Esophagus mucosa (tissue), 1 donor: ENCODE data around the gene RPL13. TPM values are rescaled to one million over a fixed set of nuclear protein-coding genes. Genes with fewer than 3 reads are reported as not detected.
A peak's percentile ranks its signal among the peaks of the same experiment; 100 is the strongest.
"Not testable (repeated sequence)": the region's sequence is repeated elsewhere in the genome, so short reads cannot be mapped to it uniquely, and the experiment has no call there.

Experiments
- ATAC-seq: fragments of 200-7000 bp; cut with Tn5 transposase; one replicate; pipeline ENCODE4 v1.9.1; 2020
- total RNA-seq: library from RNA; stranded (reverse); gene quantifications from one replicate; pipeline ENCODE4 v1.2.4, GENCODE V29; 2023
- donor health status: DM: yes; HTN: yes; CAD: no.

RPL13 gene
- total RNA-seq, 1 donor from 2014 or later = 2,146 TPM

DNA sequence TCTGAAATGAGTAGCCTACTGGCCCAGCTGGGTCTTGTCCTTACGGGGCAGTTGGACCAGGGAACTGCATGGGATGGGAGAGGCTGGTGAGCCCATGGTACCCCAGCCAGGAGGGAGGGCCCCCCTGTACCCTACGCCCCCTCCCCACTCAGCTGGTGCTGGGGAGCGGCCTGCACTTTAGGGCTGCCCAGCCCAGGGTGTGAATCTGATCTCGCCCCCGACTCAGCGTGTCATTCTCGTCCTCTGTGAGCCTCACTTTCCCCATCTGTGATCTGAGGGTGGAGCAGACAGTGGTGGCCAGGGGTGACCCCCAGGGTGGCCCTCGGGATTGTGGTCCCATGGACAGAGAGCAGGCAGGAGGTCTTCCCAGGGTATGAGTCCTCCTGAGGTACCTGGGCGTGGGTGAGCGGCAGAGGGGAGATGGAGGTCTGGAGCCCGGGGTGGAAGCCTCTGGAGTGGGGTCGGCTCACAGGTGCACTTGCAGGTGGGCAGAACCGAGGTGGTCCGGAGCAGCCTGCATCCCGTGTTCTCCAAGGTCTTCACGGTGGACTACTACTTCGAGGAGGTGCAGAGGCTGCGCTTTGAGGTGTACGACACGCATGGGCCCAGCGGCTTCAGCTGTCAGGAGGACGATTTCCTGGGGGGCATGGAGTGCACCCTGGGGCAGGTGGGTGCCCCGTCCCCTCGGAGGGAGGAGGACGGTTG, 16.7 kb downstream of the RPL13 start:
- ATAC-seq = peak; percentile 3

DNA sequence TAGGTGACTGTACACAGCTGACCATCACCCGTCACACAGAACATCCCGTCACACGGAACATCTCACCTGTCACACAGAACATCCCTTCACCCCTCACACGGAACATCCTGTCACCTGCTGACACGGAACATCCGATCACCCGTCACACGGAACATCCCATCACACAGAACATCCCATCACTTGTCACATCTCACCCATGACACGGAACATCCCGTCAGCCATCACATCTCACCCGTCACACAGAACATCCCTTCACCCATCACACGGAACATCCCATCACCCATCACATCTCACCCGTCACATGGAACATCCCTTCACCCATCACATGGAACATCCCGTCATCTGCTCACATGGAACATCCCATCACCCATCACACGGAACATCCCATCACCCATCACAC, 18.9 kb downstream of the RPL13 start:
- ATAC-seq = no peak

DNA sequence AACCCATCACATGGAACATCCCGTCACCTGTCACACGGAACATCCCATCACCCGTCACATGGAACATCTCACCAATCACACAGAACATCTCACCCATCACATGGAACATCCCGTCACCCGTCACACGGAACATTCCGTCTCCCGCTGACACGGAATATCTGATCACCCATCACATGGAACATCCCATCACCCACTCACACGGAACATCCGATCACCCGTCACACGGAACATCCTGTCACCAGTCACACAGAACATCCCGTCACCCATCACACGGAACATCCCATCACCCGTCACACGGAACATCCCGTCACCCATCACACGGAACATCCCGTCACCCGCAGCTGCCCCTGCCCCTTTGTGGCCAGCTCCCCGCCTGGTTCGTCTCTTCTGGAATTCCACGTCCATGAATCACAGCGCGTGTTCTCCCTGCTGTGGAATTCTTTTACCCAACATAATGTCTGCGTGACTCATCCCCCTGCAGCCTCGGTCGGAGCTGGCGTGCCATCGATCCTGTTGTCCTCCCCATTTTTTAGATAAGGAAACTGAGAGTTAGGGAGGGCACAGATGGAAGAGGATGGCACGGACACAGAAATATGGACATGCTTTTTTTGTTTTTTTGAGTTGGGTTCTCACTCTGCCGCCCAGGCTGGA, 20.7 kb downstream of the RPL13 start:
- no peak for ATAC-seq

DNA sequence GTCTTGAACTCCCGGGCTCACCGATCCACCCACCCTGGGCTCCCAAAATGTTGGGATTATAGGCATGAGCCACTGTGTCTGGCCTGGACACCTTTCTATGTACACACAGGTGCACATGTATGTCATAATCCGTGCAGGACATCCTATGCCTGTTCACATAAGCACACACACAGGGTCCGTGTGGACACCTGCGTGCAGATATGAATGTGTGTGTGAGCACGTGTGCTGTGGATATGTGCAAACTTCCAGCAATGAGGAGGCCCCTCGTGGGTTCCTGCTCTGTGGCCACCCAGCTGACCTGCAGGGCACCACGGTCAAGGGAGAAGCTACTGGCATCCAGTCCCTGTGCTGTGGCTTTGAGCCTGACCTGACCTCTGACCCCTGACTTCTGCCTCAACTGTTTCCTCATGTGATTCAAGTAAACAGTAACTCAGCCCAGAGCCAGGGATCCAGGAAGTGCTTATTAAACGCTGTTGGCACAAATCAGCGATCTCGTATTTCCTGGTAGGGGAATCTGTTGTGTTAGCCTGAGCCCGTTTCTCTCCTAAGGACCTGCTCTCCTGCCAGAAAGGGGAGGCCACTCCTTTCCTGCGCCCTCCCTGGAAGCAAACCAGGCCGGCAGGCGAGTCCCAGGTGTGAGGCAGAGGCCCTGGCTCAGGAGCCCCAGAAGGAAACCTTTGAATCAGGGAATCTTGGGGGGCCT, 21.5 kb downstream of the RPL13 start:
- peak; percentile 76 for ATAC-seq

DNA sequence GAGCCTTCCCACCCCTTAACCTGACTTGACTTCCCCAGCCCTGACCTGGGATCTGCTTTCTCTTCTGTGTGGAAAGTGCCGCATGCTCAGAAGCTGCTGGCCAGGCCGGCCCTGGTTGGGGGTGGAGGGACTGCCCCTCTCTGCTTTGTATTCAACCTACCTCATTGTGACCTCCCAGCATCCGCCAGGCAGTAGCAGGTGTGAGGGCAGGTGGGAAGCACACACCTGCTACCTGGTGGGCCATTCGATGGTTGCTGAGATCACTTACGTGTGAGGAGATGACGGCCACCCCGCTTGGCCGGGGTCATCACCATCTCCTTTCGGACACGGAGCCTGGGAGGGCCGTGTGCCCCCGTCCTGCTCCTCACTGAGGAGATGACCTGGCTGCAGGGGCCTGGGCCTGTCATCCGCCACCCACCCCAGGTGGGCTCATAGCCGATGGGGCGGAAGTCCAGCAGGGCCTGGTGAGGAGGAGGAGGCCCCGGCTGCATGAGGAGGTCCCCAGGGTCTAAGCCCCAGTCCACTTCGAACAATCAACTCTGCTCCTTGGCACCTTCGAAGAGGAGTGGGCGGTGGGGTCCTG, 22.2 kb downstream of the RPL13 start:
- no peak for ATAC-seq

DNA sequence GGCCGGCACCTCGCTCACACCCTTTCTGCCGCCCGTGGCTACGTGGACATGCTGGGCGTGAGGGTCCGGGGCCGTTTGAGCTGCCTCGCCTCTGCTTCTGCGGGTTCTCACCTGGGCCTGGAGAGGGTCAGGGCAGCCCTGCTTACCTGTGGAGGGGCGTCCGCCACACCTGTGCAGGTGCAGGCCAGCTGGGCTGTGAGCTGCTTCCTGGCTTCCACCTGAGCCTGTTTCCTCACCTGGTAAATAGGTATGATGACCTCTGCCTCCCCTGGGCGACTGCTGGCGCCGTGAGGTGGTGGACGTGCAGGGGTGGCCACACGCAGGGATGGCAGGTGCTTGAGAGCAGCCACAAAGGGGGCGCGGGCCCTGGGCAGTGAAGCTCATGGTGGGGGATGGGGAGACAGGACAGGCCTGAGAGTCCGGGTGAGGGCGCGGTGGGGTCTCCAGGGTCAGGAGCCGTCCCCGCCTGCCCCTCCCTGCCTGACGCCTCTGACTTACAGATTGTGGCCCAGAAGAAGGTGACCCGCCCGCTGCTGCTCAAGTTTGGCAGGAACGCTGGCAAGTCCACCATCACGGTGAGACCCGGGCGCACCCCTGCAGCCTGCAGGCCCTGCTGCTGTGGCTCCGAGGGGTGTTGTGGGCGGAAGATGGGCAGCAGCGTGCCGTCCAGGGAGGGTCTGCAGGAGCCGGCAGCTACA, 22.9 kb downstream of the RPL13 start:
- no peak for ATAC-seq

DNA sequence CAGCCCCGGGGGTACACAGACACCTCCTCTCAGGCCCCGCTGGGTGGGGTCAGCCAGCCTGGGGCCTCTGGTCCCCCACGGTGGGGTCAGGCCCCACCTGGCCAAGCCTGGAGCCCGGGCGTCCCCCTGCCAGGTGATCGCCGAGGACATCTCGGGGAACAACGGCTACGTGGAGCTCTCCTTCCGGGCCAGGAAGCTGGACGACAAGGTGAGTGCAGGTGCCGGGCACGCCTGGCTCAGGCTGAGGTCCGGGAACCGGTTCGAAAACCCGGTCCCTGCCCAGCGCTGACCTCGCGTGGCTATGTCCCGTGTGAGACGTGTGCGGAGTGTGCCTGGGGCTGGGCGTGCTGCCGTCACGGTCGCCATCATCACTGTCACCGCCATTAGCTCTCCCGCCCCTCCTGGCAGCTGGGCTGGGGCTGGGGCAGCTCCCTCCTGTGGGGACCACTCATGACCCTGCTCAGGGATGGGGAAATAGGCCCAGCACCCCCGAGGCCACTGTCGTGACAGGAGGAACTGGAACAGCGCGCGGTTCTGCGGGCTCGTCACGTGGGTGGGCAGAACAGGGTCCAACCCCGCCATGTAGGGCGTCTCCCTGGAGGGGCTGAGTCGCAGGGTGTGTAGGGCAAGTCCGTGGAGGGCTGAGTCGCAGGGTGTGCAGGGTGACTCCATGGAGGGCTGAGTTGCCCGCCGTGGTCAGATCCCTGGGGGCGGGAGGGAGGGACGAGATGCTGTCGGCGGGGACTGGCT, 23.6 kb downstream of the RPL13 start:
- no peak for ATAC-seq

DNA sequence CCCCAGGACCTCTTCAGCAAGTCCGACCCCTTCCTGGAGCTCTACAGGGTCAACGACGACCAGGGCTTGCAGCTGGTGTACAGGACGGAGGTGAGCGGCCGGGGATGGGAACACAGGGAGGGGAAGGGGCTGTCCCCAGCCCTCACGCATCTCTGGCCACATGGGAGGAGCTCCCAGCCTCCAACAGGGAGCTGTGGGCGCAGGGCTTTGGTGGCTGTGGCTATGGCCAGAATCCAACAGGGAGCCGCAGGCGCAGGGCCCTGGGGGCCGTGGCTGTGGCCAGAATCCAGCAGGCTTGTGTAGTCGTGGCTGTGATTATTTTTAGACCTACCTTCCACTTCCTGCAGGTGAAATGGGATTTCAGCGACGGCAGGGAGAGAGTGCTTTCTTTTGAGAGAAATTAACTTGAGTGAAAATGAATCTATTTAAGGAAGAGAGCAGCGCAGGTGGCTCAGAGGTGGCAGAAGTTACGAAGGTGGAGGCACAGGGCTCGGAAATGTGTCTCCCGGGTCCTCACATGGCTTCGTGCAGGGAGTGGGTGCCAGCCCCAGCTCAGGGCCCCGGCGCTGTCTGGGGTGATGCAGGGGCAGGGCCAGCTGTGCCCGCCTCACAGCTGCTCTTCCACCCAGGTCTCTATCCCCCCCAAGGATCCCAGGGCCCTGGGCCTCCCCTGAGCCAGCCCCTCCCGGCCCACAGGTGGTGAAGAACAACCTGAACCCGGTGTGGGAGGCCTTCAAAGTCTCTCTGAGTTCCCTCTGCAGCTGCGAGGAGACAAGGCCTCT, 24.5 kb downstream of the RPL13 start:
- no peak for ATAC-seq

DNA sequence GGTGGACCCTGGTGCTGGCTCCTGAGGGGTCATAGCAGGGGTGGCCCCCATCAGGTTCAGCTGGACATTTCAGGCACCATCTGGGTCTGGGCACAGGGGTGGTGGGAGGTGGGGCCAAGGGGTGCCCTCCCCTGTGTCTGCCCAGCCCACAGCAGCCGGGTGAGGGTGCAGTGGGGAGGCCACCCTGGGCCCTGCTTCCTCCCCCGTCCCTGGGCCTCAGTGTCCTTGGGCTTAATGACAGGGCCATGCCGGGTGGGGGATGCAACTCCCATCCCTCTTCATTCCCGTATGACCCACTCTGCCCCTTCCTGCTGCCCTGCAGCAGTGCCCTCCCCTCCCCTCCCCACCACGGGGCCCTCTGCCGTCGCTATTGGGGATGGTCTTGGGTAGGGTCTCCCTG, 25.7 kb downstream of the RPL13 start:
- ATAC-seq = no peak

DNA sequence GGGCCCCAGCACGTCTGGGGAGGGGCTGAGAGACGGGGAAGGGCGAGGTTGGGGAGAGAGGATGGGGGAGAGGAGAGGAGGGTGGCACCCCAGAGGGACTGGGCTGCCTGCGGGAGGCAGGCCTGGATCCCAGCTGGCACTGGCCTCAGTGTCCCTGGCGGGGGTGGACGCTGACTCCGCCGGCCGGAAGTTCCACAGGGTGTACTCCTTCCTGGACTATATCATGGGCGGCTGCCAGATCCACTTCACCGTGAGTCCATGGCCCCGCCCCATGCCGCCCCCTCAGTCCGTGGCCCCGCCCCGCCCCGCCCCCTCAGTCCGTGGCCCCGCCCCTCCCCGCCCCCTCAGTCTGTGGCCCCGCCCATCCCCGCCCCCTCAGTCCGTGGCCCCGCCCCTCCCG, 26.4 kb downstream of the RPL13 start:
- no peak for ATAC-seq

DNA sequence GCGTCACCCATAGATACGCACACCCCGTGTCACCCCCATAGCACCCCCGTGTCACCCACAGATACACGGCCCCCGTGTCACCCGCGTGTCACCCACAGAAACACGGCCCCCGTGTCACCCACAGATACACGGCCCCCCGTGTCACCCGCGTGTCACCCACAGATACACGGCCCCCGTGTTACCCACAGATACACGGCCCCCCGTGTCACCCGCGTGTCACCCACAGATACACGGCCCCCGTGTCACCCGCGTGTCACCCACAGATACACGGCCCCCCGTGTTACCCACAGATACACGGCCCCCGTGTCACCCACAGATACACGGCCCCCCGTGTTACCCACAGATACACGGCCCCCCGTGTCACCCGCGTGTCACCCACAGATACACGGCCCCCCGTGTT, 27.2 kb downstream of the RPL13 start:
- not testable (repeated sequence) for ATAC-seq

DNA sequence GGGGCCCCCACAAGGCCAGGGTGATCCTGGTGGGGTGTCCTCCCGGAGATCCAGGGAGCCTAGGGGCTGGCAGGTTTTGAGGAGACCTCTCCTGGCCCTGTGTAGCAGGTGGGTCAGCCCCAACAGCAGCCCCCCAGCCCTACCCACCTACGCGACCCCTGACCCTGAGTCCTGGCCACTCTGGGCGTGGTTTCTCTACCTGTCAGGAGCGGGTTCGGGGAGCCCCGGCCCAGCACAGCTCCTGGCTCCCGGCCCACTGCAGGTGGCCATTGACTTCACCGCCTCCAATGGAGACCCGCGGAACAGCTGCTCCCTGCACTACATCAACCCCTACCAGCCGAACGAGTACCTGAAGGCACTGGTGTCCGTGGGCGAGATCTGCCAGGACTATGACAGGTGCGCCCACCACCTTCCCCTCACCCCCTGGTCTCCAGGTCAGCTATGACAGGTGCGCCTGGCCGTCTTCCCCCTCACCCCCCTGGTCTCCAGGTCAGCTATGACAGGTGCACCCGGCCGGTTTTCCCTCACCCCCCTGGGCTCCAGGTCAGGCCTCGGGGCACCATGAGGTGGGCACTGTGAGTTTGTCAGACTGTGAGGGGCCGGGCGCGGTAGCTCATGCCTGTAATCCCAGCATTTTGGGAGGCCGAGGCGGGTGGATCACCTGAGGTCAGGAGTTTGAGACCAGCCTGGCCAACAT, 28.1 kb downstream of the RPL13 start:
- ATAC-seq = peak; percentile 4

DNA sequence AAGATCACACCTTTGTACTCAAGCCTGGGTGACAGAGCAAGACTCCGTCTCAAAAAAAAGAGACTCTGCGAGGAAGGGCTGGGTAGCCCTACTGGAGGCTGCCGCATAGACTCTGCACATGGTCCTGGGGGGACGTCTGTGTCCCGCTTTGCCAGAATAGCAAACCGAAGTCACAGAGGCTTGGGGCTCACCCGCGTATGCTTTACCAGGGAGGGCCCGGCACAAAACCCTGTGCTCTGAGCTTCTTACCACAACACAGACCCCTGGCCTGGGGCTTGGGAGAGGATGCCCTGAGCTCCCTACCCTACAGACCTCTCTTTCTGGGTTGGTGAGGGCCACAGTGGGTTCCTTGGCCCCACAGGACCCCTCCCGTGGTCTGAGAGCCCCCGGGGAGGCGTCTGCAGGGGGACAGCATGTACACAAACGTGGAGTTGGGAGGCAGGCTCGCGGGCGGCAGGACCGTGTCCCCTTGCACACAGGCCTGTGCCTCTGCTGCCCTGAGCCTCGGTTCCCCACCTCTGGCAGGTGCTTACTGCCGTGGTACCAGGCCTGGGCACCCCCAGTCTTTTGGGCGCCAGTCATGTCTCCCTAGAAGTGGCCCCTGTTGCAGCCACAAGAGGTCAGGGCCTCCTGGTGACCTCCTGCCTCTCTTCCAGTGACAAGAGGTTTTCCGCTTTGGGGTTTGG, 28.9 kb downstream of the RPL13 start:
- no peak for ATAC-seq

DNA sequence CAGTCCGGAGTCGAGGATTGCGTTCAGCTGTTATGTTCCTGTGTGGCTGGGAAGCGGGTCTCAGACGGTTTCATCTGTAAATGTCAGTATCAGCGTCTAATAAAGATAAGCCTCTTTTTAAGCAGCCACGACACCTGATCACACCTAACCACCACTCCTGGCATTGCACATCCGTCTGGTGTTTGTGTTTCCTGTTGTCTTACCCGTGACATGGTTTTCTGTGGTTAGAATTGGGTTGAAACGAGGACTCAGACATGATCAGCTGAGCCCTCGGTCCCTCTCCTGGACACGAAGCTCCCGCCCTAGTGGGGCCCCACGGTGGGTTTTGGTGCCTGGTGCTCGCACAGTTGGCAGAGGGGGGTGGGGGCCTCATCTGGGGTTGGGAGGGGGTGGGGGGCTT, 33.4 kb downstream of the RPL13 start:
- ATAC-seq = no peak

DNA sequence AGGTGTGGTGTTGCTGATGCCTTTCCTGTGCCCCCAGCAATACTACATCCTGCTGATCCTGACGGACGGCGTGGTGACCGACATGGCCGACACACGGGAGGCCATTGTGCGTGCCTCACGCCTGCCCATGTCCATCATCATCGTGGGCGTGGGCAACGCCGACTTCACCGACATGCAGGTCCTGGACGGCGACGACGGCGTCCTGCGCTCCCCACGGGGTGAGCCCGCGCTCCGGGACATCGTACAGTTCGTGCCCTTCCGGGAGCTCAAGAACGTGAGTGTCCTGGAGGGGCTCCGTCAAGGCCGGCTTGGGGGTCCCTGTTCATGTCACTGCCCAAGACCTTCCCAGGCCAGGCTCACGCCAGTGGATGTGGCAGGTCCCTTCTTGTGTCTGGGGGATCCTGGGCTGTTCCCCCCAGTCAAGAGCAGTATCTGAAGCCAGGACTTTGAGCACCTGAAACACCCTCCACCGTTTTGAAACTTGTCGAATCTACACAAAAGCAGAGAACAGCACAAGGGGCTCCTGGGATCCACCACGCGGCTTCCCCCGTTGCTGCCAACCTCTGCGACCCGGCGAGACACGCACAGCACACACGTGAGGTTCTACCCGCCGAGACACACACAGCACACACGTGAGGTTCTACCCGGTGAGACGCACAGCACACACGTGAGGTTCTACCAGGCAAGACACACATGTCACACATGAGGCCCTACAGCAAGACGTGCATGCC, 35.0 kb downstream of the RPL13 start:
- no peak for ATAC-seq

DNA sequence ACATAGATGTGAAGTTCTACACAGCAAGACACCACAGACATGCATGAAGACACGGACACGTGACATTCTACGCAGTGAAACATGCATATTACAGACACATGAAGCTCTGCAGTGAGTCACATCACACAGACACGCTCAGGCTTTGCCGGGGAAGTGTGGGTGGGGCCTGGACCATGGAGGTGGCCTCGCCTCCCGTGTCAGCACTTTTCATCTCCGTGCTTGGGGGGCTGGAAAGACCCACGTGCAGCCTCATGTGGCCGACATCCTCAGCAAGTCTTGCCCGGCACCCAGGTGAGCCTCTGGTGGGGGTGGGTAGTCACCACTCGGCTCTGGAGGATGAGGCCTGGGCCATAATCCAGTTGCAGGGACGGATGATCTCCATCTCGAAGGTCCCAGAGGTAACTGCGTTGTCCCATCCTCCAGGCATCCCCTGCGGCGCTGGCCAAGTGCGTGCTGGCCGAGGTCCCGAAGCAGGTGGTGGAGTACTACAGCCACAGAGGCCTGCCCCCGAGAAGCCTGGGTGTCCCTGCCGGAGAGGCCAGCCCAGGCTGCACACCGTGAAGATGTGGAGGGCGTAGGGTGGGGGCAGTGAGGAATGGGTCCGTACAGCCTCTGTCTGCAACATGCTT, 35.7 kb downstream of the RPL13 start:
- no peak for ATAC-seq

DNA sequence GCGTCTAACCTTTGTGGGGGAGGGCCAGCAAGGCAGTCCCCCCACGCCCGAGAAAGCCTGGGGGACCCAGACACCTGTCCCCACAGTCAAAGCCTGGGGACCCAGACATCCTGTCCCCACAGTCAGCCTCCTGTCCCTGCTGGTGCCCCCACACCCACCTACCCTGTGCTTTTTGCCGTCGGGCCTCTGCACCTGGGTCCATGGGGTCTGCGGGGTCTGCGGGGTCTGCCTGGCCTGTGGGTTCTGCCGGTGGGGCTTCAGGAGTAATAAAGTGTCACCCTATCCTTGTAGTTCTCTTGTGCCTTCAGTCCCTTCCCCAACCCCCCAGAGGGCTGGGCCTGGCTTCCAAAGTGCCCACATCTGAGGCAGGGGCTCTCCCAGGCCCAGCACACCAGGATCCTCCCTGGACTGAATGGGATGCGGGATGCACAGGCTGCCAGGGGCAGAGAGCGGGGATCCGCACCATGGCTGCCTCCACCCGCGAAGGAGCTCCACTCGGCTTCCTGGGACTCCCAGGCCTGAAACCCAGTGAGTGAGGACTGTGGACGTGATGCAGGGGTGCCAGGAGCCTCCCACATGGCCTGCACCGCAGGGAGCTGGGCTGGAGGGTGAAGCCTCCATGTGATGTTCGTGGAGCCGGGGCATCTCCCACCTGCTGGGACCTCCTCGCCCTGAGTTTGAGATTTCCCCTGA, 36.6 kb downstream of the RPL13 start:
- no peak for ATAC-seq

DNA sequence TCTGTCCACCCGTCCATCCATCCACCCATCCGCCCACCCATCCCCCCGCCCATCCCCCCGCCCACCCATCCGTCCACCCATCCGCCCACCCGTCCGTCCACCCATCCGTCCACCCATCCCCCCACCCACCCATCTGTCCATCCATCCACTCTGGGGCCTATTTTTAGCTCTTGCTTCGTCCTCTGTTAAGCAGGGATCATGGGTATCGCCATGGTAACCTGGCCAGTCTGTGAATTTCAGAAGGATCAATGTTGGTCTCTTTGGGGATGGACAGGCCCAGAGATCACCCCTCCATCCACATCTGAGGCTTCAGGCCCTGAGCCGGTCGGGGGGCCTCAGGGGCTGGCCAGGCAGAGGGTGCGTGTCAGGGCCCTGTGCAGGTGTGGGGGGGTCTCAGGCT, 37.7 kb downstream of the RPL13 start:
- ATAC-seq = no peak
